Measurements from ENCODE around the gene WWOX.

The WWOX gene

DNA sequence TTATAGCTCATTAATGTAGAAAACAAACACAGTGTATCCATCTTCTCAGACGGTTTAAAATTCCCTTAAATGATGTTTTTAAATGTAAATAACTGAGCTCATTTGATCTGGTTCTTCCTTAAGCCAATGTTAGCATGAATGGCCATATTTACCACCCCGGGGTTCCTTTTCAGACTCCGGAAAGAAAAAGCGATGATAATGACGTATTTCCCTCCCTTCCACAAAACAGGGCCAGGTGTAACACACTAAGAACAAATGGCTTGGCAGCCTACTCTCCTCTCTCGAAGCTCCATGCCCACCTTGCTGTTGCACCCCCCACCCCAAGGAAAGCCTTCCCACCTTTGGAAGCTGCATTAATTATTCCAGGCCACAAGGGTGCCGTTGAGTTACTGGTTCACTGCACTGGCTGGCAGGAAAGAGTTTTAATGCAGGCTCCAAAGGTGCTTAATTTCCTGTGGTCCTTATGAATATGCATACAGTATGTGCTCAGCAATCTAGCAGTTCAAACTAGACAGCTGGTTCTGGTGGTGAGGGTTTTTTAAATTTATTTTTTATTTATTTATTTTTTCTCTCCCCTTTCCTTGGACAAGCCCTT is 378.9 kb downstream of the WWOX start:
- TF ChIP-seq ARNTL (CRISPR knock-in tag; IDR thresholded peaks at IDR 0.05; ENCODE audit: borderline replicate concordance, low read depth) = no peak
- TF ChIP-seq, protein P1, sequence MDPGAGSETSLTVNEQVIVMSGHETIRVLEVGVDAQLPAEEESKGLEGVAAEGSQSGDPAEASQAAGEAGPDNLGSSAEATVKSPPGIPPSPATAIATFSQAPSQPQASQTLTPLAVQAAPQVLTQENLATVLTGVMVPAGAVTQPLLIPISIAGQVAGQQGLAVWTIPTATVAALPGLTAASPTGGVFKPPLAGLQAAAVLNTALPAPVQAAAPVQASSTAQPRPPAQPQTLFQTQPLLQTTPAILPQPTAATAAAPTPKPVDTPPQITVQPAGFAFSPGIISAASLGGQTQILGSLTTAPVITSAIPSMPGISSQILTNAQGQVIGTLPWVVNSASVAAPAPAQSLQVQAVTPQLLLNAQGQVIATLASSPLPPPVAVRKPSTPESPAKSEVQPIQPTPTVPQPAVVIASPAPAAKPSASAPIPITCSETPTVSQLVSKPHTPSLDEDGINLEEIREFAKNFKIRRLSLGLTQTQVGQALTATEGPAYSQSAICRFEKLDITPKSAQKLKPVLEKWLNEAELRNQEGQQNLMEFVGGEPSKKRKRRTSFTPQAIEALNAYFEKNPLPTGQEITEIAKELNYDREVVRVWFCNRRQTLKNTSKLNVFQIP (CRISPR knock-in tag; IDR thresholded peaks at IDR 0.05; ENCODE audit: borderline replicate concordance, low read depth) = no peak
- no peak for TF ChIP-seq SNAI2 (CRISPR knock-in tag; IDR thresholded peaks at IDR 0.05)
- TF ChIP-seq CSDC2 (CRISPR knock-in tag; IDR thresholded peaks at IDR 0.05) = no peak
- TF ChIP-seq ESRRG (CRISPR knock-in tag; IDR thresholded peaks at IDR 0.05) = no peak
- no peak for TF ChIP-seq ZNF8 (CRISPR knock-in tag; IDR thresholded peaks at IDR 0.05)
- no peak for TF ChIP-seq ZNF565 (CRISPR knock-in tag; conservative IDR thresholded peaks at IDR 0.05; ENCODE audit: low read depth)
- no peak for TF ChIP-seq ZFP3 (CRISPR knock-in tag; IDR thresholded peaks at IDR 0.05)
- TF ChIP-seq ZC3H10 (CRISPR knock-in tag; IDR thresholded peaks at IDR 0.05) = no peak
- no peak for TF ChIP-seq ZFP30 (CRISPR knock-in tag; IDR thresholded peaks at IDR 0.05)
- no peak for TF ChIP-seq GLIS3 (CRISPR knock-in tag; IDR thresholded peaks at IDR 0.05)
- TF ChIP-seq PATZ1 (CRISPR knock-in tag; IDR thresholded peaks at IDR 0.05; ENCODE audit: borderline replicate concordance) = no peak
- TF ChIP-seq BACH2 (CRISPR knock-in tag; IDR thresholded peaks at IDR 0.05; ENCODE audit: borderline replicate concordance) = no peak
- no peak for ATAC-seq

- no peak for ATAC-seq
- no peak for TF ChIP-seq ZNF70 (CRISPR knock-in tag; IDR thresholded peaks at IDR 0.05)
- no peak for TF ChIP-seq GLIS3 (CRISPR knock-in tag; IDR thresholded peaks at IDR 0.05)
- no peak for TF ChIP-seq SNAI2 (CRISPR knock-in tag; IDR thresholded peaks at IDR 0.05)
- TF ChIP-seq RARB (CRISPR knock-in tag; IDR thresholded peaks at IDR 0.05) = no peak
- no peak for TF ChIP-seq TCF4 (CRISPR knock-in tag; IDR thresholded peaks at IDR 0.05; ENCODE audit: borderline replicate concordance)
- no peak for TF ChIP-seq ZFP3 (CRISPR knock-in tag; IDR thresholded peaks at IDR 0.05)
- no peak for TF ChIP-seq ZNF565 (CRISPR knock-in tag; conservative IDR thresholded peaks at IDR 0.05; ENCODE audit: low read depth)
- no peak for TF ChIP-seq ESRRG (CRISPR knock-in tag; IDR thresholded peaks at IDR 0.05)
- no peak for TF ChIP-seq TSHZ2 (CRISPR knock-in tag; IDR thresholded peaks at IDR 0.05)
- no peak for TF ChIP-seq ISL1 (CRISPR knock-in tag; IDR thresholded peaks at IDR 0.05)
- TF ChIP-seq, protein P2, sequence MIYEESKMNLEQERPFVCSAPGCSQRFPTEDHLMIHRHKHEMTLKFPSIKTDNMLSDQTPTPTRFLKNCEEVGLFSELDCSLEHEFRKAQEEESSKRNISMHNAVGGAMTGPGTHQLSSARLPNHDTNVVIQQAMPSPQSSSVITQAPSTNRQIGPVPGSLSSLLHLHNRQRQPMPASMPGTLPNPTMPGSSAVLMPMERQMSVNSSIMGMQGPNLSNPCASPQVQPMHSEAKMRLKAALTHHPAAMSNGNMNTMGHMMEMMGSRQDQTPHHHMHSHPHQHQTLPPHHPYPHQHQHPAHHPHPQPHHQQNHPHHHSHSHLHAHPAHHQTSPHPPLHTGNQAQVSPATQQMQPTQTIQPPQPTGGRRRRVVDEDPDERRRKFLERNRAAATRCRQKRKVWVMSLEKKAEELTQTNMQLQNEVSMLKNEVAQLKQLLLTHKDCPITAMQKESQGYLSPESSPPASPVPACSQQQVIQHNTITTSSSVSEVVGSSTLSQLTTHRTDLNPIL (CRISPR knock-in tag; IDR thresholded peaks at IDR 0.05; ENCODE audit: low read depth) = no peak
- no peak for TF ChIP-seq OSR1 (CRISPR knock-in tag; IDR thresholded peaks at IDR 0.05)
- no peak for TF ChIP-seq BACH2 (CRISPR knock-in tag; IDR thresholded peaks at IDR 0.05; ENCODE audit: borderline replicate concordance)
- no peak for TF ChIP-seq PPARA (CRISPR knock-in tag; IDR thresholded peaks at IDR 0.05; ENCODE audit: borderline replicate concordance)
- TF ChIP-seq ARNTL (CRISPR knock-in tag; IDR thresholded peaks at IDR 0.05; ENCODE audit: borderline replicate concordance, low read depth) = no peak
- TF ChIP-seq ZFP30 (CRISPR knock-in tag; IDR thresholded peaks at IDR 0.05) = no peak
These were observed 380.3 kb downstream of the WWOX start for GRCh38 chr16:78479723-78480122.

GRCh38 chr16:78480588-78480987 is 381.1 kb downstream of the WWOX start:
- ATAC-seq = no peak
- TF ChIP-seq TSHZ2 (CRISPR knock-in tag; IDR thresholded peaks at IDR 0.05) (no peak), ZFP3 (CRISPR knock-in tag; IDR thresholded peaks at IDR 0.05) (no peak), GLIS3 (CRISPR knock-in tag; IDR thresholded peaks at IDR 0.05) (no peak), ZFP30 (CRISPR knock-in tag; IDR thresholded peaks at IDR 0.05) (no peak), BACH2 (CRISPR knock-in tag; IDR thresholded peaks at IDR 0.05; ENCODE audit: borderline replicate concordance) (no peak), ZNF8 (CRISPR knock-in tag; IDR thresholded peaks at IDR 0.05) (no peak)
- TF ChIP-seq, protein P1 (CRISPR knock-in tag; IDR thresholded peaks at IDR 0.05; ENCODE audit: borderline replicate concordance, low read depth) = no peak
- TF ChIP-seq, protein P2 (CRISPR knock-in tag; IDR thresholded peaks at IDR 0.05; ENCODE audit: low read depth) = no peak

Data from SK-N-SH treated with all-trans-retinoic acid at 6 μM for 48 hours (cell line).